Kidney glomerular epithelial cell (primary cell): ENCODE results near the gene ARL4A.
"Not testable (repeated sequence)": the region's sequence is repeated elsewhere in the genome, so short reads cannot be mapped to it uniquely, and the experiment has no call there.

ENCODE experiments used
- DNase-seq: peaks from one replicate; lab custom pipeline; 2025; lab: John Stamatoyannopoulos, UW

ARL4A gene

GRCh38 chr7:12670000-12670729 lies 17.3 kb upstream of the ARL4A start:
- DNase-seq: no peak

GRCh38 chr7:12670743-12671520 lies 16.5 kb upstream of the ARL4A start:
- no peak for DNase-seq

GRCh38 chr7:12673436-12673835 lies 14.0 kb upstream of the ARL4A start:
- not testable (repeated sequence) for DNase-seq

GRCh38 chr7:12674053-12674452 lies 13.4 kb upstream of the ARL4A start:
- no peak for DNase-seq

- no peak for DNase-seq
Observed at GRCh38 chr7:12674861-12675260, 12.6 kb upstream of the ARL4A start.

- DNase-seq: no peak
Observed at GRCh38 chr7:12683678-12684585, 3.5 kb upstream of the ARL4A start.

- no peak for DNase-seq
Observed at GRCh38 chr7:12684733-12685132, 2.7 kb upstream of the ARL4A start.

- DNase-seq: peak; percentile 21
Observed at GRCh38 chr7:12685550-12685949, 1.9 kb upstream of the ARL4A start.

- DNase-seq: peak; percentile 88
Observed at GRCh38 chr7:12686234-12686890, 1.1 kb upstream of the ARL4A start.

- DNase-seq: no peak
Observed at GRCh38 chr7:12687718-12688171, 312 bp downstream of the ARL4A start.

GRCh38 chr7:12688485-12689170 lies 1.2 kb downstream of the ARL4A start:
- not testable (repeated sequence) for DNase-seq

GRCh38 chr7:12689451-12689850 lies 2.0 kb downstream of the ARL4A start:
- DNase-seq: no peak

- no peak for DNase-seq
Observed at GRCh38 chr7:12690041-12690878, 2.8 kb downstream of the ARL4A start.

- not testable (repeated sequence) for DNase-seq
Observed at GRCh38 chr7:12691388-12691787, 4.0 kb downstream of the ARL4A start.

GRCh38 chr7:12692035-12692434 lies 4.6 kb downstream of the ARL4A start:
- no peak for DNase-seq

GRCh38 chr7:12692479-12693259 lies 5.2 kb downstream of the ARL4A start:
- no peak for DNase-seq

GRCh38 chr7:12694817-12695216 lies 7.4 kb downstream of the ARL4A start:
- DNase-seq: no peak

GRCh38 chr7:12695965-12696364 lies 8.5 kb downstream of the ARL4A start:
- no peak for DNase-seq

GRCh38 chr7:12699299-12699698 lies 11.9 kb downstream of the ARL4A start:
- DNase-seq: no peak
